HEK293 (cell line): Measurements from ENCODE around the gene SEM1.

ENCODE experiments used
- ATF2 ChIP-seq: fragments of 450-650 bp; formaldehyde crosslinking; IDR thresholded peaks from 2 replicates; pipeline ENCODE4 v1.5.1; 2016; ENCODE audit warnings: missing biosample characterization, missing genetic modification characterization, low read depth
- CTCF ChIP-seq: fragments of 450-650 bp; formaldehyde crosslinking; IDR thresholded peaks from 2 replicates; pipeline ENCODE4 v1.5.1; 2016; ENCODE audit warnings: missing biosample characterization, missing genetic modification characterization
- HIC1 ChIP-seq: fragments of 450-650 bp; formaldehyde crosslinking; IDR thresholded peaks from 2 replicates; pipeline ENCODE4 v1.5.1; 2016; ENCODE audit warnings: missing biosample characterization, missing genetic modification characterization
- MYNN ChIP-seq: fragments of 450-650 bp; formaldehyde crosslinking; IDR thresholded peaks from 2 replicates; pipeline ENCODE4 v1.5.1; 2016; ENCODE audit warnings: missing biosample characterization, missing genetic modification characterization, borderline replicate concordance
- REPIN1 ChIP-seq: fragments of 450-650 bp; formaldehyde crosslinking; IDR thresholded peaks from 2 replicates; pipeline ENCODE4 v1.5.1; 2017; ENCODE audit warnings: missing biosample characterization, missing genetic modification characterization, low read depth
- REST ChIP-seq: fragments of 450-650 bp; formaldehyde crosslinking; IDR thresholded peaks from 2 replicates; pipeline ENCODE4 v1.5.1; 2016; ENCODE audit warnings: missing biosample characterization, missing genetic modification characterization
- YY1 ChIP-seq: fragments of 450-650 bp; formaldehyde crosslinking; IDR thresholded peaks from 2 replicates; pipeline ENCODE4 v1.5.1; 2018; ENCODE audit warnings: missing biosample characterization, missing genetic modification characterization
- ZIC2 ChIP-seq: fragments of 450-650 bp; formaldehyde crosslinking; IDR thresholded peaks from 2 replicates; pipeline ENCODE4 v1.5.1; 2016; ENCODE audit warnings: missing biosample characterization, missing genetic modification characterization
- ZNF354C ChIP-seq: fragments of 450-650 bp; formaldehyde crosslinking; IDR thresholded peaks from 2 replicates; pipeline ENCODE4 v1.5.1; 2016; ENCODE audit warnings: missing biosample characterization, missing genetic modification characterization, low read depth, borderline replicate concordance
- ZNF664 ChIP-seq: fragments of 450-650 bp; formaldehyde crosslinking; IDR thresholded peaks from 2 replicates; pipeline ENCODE4 v1.5.1; 2016; ENCODE audit warnings: missing biosample characterization, missing genetic modification characterization
- ZNF704 ChIP-seq: fragments of 450-650 bp; formaldehyde crosslinking; IDR thresholded peaks from 2 replicates; pipeline ENCODE4 v1.5.1; 2016; ENCODE audit warnings: missing biosample characterization, missing genetic modification characterization
- ZNF768 ChIP-seq: fragments of 450-650 bp; formaldehyde crosslinking; IDR thresholded peaks from 2 replicates; pipeline ENCODE4 v1.5.1; 2018; ENCODE audit warnings: missing biosample characterization, mild to moderate bottlenecking, missing genetic modification characterization
- ZNF837 ChIP-seq: fragments of 450-650 bp; formaldehyde crosslinking; IDR thresholded peaks from 2 replicates; pipeline ENCODE4 v1.5.1; 2016; ENCODE audit warnings: missing biosample characterization, missing genetic modification characterization
- TF ChIP-seq, protein P1 (sequence below): fragments of 450-650 bp; formaldehyde crosslinking; IDR thresholded peaks from 2 replicates; pipeline ENCODE4 v1.5.1; 2016; ENCODE audit warnings: missing biosample characterization, missing genetic modification characterization

- no peak for TF ChIP-seq HIC1
- no peak for TF ChIP-seq ZNF354C (tag by site-specific recombination)
- no peak for TF ChIP-seq ZNF664 (tag by site-specific recombination)
- TF ChIP-seq CTCF (tag by site-specific recombination) = no peak
- TF ChIP-seq YY1 (tag by site-specific recombination) = no peak
- TF ChIP-seq ZIC2 (tag by site-specific recombination) = no peak
- TF ChIP-seq, protein P1, sequence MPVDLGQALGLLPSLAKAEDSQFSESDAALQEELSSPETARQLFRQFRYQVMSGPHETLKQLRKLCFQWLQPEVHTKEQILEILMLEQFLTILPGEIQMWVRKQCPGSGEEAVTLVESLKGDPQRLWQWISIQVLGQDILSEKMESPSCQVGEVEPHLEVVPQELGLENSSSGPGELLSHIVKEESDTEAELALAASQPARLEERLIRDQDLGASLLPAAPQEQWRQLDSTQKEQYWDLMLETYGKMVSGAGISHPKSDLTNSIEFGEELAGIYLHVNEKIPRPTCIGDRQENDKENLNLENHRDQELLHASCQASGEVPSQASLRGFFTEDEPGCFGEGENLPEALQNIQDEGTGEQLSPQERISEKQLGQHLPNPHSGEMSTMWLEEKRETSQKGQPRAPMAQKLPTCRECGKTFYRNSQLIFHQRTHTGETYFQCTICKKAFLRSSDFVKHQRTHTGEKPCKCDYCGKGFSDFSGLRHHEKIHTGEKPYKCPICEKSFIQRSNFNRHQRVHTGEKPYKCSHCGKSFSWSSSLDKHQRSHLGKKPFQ (tag by site-specific recombination) = no peak
- TF ChIP-seq REST (tag by site-specific recombination) = no peak
- TF ChIP-seq MYNN = no peak
- no peak for TF ChIP-seq ATF2
- TF ChIP-seq ZNF768 (tag by site-specific recombination) = no peak
- no peak for TF ChIP-seq ZNF837 (tag by site-specific recombination)
- TF ChIP-seq ZNF704 (tag by site-specific recombination) = no peak
- no peak for TF ChIP-seq REPIN1 (tag by site-specific recombination)
Observed at GRCh38 chr7:96734343-96734742, 24.7 kb upstream of the SEM1 start.
